SW 1271 (cell line): ENCODE results near the gene LRMDA.
"Not testable (repeated sequence)": the region's sequence is repeated elsewhere in the genome, so short reads cannot be mapped to it uniquely, and the experiment has no call there.

Source experiments
- DNase-seq, 2 experiments: peaks; one replicate each; lab custom pipeline; 2025; lab: John Stamatoyannopoulos, UW

The LRMDA gene

GRCh38 chr10:75613685-75614504 is 182.5 kb downstream of the LRMDA start:
- no peak for DNase-seq

GRCh38 chr10:75616076-75616475 is 184.7 kb downstream of the LRMDA start:
- DNase-seq, result no peak

- no peak for DNase-seq
Observed at GRCh38 chr10:75616874-75617478, 185.6 kb downstream of the LRMDA start.

GRCh38 chr10:75617485-75618155 is 186.2 kb downstream of the LRMDA start:
- no peak for DNase-seq

GRCh38 chr10:75619635-75620034 is 188.2 kb downstream of the LRMDA start:
- DNase-seq, result no peak

- no peak for DNase-seq
Observed at GRCh38 chr10:75620356-75620755, 188.9 kb downstream of the LRMDA start.

GRCh38 chr10:75621003-75621402 is 189.6 kb downstream of the LRMDA start:
- DNase-seq, result not testable (repeated sequence)

- DNase-seq, result no peak
Observed at GRCh38 chr10:75622503-75622902, 191.1 kb downstream of the LRMDA start.

- no peak for DNase-seq
Observed at GRCh38 chr10:75623310-75624093, 192.1 kb downstream of the LRMDA start.

GRCh38 chr10:75624638-75625037 is 193.2 kb downstream of the LRMDA start:
- no peak for DNase-seq

- no peak for DNase-seq
Observed at GRCh38 chr10:75630746-75631145, 199.3 kb downstream of the LRMDA start.

- DNase-seq, result no peak
Observed at GRCh38 chr10:75632805-75633462, 201.5 kb downstream of the LRMDA start.

GRCh38 chr10:75633568-75633967 is 202.1 kb downstream of the LRMDA start:
- DNase-seq, result no peak

- no peak for DNase-seq
Observed at GRCh38 chr10:75634947-75635346, 203.5 kb downstream of the LRMDA start.

- no peak for DNase-seq
Observed at GRCh38 chr10:75638752-75639151, 207.3 kb downstream of the LRMDA start.

GRCh38 chr10:75639736-75640135 is 208.3 kb downstream of the LRMDA start:
- no peak for DNase-seq

GRCh38 chr10:75640381-75640780 is 209.0 kb downstream of the LRMDA start:
- no peak for DNase-seq

GRCh38 chr10:75640803-75641202 is 209.4 kb downstream of the LRMDA start:
- DNase-seq, result no peak

- DNase-seq, result no peak
Observed at GRCh38 chr10:75643405-75643804, 212.0 kb downstream of the LRMDA start.

- no peak for DNase-seq
Observed at GRCh38 chr10:75643944-75644692, 212.7 kb downstream of the LRMDA start.

- DNase-seq, result no peak
Observed at GRCh38 chr10:75645704-75646103, 214.3 kb downstream of the LRMDA start.
